Dermis microvascular lymphatic vessel endothelial cell (primary cell): ENCODE data around the gene HEPHL1. TPM values are rescaled to one million over a fixed set of nuclear protein-coding genes. Genes with fewer than 3 reads are reported as not detected.

Experiments
- DNase-seq, 2 donors: peaks; one replicate each; pipeline versions ENCODE4 v3.0.0 to v3.0.0-alpha.2; 2010; ENCODE audit warnings: low read depth in 2 of 2
- total RNA-seq: library from RNA; depleted of rRNA; stranded (reverse); fragments of >200 nt; gene quantifications from 2 replicates; pipeline ENCODE4 v1.2.1, GENCODE V29; 2014

HEPHL1 gene
- total RNA-seq, 1 donor from 2014 or later, result not detected

DNA sequence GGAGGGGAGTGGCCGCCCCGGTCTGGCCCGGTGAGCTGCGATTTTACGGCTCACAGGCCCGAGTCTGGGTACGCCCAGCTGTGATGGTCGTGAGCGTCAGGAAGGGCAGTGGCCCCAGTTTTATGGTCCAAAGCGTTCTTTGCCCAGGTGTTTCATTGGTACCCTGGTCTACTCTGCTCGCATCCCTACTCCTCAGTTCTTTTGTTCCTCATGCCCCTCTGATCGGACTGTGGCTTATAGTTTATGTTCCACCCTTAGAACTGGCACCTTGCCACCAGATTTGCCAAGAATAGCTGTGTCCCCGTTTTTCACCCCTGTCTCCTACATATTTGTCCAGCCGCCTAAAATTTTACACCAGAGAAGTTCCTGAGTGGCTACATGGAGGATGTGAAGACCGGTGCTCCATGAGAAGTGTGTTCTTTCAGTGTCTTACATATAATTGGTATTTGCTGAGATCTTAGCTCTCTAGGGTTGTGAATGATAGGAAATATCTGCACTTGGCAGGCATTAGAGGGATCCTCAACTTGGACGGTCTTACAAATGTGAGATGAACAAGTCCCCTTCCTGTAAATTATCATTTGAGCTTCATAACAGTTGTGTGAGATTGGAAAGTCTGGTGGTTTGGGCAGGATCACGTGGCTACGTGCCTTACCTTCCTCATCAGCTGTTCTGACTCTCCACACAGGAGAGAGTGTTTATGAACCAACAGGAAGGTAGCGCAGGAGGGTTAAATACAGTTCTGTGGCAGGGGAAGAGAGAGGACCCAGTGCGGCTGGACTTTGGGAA lies 108.6 kb downstream of the HEPHL1 start:
- peak in 1 of 2 donors; percentile 22 for DNase-seq

DNA sequence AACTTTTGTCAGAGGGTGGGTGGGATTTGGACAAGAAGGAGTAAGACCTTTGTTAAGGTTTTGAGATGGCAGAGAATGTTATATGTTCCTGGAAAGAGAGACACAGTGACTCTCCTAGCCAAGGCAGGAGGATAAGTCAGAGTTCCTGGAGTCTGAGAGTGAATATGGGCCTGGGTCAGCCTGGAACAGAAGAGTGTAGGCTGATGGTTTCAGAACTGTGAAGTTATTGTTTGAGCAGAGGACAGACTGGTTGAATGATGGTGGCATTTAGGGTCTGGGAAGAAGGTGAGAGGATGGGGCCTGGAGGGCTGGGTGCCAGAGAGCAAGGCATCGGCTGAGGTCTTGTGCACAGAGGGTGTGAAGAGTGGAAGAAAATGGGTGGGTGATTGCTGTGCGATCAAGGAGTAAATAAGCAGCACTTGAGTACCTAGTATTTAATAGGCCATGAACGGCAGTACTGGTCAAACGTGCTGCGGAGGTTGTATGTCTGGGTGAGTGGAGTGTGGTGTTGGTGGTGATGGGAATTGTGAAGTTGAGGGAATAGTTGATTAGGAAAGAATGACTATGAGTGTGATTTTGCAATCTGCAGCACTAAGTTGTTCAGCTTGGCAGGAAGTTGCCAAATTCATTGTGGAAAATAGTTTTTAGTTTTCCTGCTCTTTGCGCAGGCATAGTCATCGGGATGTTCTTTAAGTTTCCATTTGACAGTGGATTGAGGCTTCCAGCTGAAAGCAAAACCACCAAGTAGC lies 109.3 kb downstream of the HEPHL1 start:
- DNase-seq, result peak; percentile 44 to 91

DNA sequence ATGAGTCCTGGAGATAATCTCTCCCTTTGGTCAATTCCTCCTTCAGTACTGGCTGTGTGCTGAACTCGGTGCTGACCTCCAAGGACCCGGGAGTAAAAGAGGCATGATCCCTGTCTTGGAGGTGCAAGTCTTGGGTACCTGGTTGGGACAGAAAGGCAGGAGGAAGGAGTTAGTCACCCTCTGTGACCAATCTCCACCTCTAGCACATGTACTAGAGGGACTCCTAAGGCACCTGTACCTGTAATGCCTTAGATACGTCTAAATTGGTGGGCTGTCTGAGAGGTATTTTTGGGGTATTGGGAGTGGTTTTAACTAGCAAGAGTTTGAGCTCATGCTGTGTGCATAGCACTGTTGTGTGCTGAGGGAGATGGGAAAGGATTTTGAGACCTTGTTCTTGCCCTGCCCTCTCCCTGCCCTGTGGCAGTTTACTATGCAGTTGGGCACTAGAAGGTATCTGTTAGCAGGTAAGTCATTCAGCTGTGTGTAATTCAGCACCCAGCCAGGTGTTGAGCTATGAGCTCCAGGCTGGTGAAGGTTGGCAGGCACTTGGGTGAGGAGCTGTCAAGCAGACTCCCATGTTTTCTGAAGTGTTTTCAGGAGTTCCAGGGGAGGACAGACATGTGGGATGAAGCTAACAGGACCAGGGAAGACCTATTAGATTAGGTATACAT lies 110.0 kb downstream of the HEPHL1 start:
- DNase-seq, result no peak

DNA sequence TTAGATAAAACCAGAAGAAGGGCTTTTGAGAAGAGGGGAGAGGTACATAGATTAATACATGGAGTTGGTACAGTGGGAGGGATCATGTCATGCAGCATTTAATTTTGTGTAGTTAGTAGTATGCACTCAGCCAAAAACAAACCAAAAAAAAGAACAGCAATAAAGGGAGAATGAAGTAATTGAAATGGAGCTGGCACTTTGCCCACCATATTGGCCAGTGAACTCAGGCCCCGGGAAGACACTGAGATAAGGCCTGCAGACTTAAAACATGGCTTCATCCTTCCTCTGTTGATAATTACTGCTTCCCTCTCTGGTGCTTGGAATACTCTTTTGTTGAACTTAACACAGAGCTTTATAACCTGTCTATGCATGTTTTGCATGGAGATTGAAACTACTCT lies 110.6 kb downstream of the HEPHL1 start:
- DNase-seq, result peak in 1 of 2 donors; percentile 44

DNA sequence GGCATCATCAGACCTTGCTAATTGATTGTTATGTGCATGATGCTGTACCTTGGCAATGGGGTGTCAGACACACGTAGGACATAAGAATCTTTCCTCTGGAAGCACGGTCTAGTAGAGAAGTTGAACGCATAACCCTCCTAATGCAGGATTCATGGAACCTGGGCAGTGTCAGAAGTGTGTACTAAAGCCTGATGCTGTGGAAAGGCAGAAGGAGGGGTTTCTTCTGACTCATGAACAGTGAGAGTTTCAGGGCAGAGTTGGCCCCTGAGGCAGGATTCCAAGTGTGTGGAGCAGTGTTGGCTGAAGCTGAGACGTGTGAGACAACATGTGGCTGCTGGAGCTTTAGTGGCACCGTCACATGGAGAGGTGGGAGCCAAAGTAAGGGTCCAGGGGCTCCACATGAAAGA lies 111.0 kb downstream of the HEPHL1 start:
- peak in 1 of 2 donors; percentile 25 for DNase-seq

DNA sequence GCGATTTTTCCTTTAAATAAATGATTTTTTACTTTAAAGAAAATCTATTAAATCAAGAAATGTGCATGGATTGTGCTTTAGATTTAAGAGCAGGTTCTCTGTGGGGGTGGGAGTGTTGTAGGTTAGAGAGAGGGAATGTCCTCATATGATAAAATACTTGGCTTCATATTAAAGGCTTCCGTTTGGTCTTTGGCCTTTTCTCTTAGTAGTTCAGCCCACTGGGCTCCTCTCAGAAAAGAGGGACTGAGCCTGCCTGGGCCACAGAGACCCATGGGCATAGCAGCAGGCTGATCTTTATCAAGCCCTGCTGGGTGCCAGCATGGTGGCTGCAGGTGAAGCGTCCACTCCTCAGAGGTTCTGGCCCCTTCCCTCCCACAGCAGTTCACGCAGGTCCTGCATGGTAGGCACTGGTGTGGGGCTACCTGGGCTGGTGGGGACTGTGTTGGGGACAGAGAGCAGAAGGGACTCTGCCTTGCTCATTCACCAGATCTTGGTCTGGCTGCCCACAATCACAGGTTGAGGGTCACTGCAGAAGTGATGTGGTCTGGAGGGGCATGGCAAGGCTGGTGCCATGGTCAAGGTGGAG lies 111.8 kb downstream of the HEPHL1 start:
- DNase-seq, result no peak

DNA sequence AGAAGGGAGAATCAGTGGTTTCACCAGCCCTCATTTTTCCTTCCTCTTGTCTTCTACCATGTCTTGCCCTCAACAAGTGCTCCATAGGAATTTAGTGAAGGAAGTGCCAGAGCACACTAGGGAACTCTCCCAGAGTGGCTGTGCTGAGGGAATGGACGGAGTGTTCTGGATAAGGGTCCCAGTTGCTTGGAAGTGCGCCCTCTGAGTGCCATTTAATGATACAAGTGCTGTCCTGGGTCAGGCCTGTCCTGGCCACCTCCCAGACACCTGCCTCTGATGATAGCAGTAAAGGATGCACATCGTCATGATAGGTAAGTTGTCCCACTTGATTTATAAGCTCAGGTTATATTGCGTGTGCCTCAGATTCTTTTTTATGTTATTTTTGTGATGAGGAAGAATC lies 112.6 kb downstream of the HEPHL1 start:
- no peak for DNase-seq

DNA sequence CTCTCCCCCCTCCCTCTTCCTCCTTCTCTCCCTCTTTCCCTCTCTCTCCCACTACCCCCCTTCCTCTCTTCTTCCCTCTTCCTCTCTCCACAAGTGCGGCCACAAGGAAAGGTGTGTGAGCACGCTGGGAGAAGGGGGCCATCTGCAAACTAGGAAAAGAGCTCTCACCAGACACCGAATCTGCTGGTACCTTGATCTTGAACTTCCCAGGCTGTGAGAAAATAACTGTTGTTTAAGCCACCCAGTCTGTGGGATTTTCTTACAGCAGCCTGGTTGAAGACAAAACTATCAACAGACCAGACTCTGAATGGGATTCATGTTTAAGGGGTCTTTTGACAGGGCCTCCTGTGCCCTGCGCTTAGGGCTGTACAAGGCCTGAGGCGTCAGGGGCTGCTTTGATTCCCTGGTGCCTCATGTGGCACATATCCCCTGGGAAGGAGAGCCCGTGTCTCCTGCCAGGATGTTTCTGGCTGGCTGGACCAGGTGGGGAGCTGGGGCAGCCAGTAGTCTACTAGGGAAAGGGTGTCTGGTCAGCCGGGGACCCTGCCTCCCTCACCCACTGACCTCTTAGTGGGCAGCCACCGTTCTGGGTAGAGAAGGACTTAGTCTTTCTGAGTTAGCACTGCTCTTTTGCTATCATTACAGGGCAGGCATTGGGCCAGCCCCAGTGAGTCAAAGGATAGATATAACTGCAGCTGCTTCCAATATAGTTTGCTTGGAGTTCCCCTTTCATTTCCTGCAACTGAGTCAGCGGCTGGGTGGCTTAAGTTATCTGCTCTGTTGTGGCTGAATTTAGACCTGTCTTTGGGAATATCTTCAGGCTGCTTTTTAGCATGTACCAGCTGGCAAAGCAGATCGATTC lies 113.7 kb downstream of the HEPHL1 start:
- DNase-seq, result peak; percentile 58 to 92

DNA sequence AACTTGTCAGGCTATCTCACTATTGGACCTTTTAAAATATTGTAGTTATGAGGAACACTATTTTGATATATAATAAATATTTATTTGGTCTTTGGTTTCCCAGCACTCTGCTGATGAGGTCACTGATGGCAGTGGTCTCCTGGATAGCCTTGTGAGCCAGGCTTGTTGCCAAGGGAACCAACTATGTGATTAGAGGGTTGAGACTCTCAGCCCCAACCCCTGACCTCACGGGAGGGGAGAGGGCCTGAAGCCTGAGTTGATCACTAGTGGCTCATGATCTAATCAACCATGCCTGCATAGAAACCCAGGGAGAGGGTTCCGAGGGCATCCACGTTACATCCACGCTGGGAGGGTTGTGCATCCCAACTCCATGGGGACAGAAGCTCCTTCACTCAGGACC lies 118.3 kb downstream of the HEPHL1 start:
- DNase-seq, result no peak

DNA sequence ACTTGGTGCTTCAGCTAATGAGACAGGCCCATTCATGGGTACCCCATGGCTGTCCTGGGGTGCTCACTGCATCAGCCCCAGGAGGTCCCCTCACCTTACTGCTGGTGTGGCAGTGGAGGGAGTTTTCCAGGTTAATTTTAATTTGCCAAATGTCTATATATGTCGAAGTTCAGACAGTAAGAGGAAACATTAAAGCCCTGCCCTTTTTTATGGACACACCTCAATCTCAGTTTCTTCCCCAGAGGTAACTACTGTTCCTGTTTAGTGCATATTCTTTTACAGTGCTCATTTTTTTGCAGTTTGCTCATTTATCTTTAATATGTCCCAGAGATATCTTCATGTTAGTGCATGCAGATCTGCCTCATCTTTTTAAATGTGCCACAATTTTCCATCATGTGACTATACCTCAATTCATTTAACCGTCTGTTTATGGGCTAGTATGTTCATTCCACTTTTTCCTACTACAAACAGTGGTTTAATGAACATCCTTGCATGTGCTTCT lies 119.1 kb downstream of the HEPHL1 start:
- DNase-seq, result no peak

DNA sequence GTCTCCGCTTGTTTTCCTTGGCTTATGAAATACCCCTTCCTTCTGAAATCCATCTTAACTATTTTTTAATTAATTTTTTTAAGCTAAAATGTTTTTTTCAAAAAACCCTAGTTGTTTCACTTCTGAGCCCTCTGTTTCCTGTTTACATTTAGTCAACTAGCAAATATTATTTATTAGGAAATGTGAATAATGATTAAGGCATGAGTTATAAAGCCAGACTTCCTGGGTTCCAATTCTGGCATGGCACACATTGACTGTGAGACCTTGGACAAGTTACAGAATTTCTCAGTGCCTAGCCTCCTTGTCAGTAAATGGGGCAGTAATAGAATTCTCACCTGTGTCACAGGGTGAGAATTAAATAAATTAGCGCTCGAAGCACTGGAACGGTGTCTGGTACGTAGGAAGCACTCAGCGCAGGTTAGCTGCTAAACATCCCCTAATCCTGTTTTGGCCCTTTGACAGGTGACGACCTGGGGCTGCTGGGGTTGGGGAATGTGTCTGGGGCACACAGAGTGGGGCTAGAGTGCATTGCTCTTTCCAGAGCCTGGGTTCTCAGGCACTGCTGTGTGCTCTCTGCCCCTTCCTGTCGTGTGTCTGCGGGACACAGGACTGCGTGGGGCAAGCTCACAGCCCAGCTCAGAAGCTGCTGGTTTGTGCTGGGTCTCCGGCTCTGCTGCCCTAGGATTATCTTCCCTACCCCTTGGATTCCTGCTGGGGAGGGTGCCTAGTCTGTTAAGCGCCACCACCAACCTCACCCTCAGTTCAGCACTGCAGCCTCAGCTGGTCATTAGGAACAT lies 120.6 kb downstream of the HEPHL1 start:
- no peak for DNase-seq

DNA sequence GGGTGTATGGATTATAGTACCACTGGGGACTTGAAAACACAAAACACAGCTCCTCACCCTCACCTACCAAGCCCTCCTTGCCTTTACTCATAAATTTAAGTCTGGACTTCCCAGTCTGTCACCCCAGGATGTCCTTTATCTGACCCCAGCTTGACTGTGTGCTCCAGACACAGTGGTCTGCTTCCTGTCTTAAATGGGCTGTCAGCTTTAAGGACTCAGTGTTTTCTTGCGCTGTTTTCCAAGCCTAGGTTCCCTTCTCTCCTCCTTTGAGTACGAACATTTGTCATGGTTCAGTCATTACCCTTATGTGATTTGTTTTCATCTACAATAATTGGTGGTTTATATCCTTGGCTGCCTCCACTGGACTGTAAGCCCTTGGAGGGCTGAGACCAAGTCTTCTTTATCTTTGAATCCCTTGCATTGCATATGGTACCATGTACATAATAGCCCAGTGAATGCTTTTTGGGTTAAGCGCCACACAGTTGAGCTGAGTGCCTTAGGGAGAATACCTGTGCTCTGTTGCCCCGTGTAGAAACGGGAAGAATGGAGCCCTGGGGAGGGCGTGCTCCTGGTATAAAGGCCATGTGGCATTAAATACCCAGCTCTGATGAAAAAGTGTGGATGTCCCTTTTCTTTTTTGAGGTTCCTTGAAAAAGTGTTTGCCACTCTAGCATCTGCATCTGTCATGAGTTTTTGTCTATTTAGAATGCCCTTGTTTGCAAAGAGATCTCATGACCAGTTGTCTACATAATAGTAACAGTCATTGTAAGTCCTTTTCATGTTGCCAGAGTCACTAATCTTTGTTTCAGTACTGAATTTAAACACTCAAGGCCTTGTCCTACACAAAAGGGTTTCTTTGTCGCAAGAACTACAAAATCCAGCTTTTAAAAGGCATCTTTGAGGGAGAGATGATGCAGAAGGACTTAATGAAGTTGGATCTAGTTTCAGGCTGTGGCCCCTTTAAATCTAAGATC lies 121.4 kb downstream of the HEPHL1 start:
- peak in 1 of 2 donors; percentile 57 for DNase-seq

DNA sequence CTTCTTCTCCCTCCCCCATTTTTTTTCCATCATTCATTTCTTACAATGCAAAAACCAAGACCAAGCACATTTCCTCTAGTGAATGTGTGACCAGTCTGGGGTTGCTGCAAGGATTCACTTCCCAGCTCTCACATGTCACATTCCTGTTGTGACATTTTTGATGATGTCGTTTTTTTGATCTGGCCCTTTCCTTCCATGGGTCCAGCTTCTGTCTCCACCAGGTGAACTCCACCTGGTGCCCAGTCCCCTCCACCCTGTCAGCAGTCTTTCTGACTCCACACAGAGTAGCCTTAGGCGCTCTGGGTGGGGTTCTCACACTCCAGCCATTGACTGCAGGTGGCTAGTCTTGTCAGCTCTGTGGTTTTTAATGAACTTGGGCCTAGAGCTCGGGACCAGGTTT lies 123.1 kb downstream of the HEPHL1 start:
- no peak for DNase-seq

DNA sequence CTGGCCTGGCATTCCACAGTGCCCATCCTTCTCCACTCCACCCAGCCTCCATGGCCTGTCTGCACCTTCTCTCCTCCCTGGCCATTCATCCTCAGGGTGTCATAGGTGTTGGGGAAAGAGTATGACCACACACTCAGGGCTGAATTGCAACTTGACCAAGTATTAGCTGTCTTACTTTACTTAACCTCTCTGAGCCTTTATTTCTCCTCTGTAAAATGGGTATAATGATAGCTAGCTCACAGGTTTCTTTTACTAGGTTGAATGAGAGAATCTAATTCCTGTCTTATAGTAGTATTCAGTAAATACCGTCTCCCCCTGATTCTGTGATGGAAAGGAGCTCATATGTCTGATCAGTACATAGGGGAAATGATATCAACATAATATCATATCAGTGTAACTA lies 123.5 kb downstream of the HEPHL1 start:
- no peak for DNase-seq

DNA sequence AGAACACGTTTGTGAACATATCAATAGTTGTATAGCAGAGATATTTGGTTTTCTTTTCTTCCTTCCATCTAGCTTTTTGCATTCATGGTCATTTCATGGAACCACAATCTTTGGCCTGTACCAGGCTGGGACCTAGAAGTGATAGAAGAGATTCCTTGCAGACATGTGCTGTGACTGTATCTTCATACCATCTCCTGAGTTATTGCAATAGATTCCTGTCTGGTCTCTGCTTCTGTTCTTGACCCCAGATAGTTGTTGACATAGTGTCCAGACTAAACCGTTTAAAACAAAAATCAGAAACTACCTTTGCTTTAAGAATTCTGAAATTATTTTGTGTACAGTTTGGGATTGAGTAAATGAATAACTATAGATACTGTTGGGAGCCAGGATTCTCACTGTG lies 124.3 kb downstream of the HEPHL1 start:
- DNase-seq, result no peak

DNA sequence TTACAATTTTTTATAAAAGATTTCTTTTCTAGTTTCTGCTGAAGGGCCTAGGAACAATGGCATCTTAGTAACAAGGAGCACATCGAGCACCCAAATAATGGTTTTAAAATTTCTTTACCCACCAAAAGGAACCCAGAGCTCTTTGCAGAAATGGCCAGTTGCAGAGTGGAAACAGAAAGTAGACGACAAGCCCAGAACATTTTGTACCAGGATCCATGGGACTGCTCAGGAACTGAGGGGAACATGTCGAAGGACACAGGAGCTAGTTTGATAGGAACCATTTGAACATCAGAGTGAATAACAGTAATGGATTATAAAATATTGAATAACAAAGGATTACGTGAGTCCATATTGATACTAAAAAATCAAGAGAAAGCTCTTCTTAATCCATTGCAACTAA lies 124.8 kb downstream of the HEPHL1 start:
- no peak for DNase-seq

DNA sequence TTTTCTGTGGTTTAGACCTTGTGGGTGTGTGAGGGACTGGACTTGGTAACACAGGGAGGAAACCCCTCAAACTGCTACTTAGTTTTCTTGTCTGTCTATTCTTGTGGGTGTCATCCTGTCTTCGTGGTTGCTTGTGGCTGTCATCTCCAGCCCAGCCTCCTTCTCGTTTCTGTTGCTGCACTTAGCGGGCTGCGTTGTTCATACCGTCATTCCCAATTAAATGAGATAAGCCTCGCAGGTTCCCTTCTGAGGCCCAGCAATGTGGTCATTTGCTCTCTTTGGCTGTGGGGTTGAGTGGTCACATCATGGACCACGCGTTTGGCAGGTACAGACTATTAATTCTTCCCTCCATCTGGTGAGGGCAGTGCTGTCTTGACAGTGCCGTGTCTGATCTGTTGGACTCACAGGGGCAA lies 126.3 kb downstream of the HEPHL1 start:
- no peak for DNase-seq

DNA sequence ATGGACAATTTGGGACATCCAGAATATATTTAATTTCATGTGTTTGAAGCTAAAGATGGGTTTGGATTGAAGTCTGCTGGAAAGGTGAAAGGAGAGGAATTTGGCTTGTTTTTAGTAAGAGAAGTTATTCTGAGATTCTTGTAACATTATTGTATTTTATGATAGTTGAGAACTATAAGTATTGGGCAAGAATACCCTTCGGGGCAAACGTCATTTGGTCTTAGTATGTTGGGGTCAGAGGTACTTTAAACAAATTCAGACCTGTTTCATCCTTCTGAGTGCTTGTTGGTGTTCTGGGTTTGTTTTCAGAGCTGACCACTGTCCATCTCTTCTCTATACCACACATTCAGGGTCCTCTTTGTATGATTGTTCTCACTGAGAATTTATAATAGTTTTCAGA lies 127.0 kb downstream of the HEPHL1 start:
- DNase-seq, result no peak
